ENCODE data around the gene SMAGP.

Gene SMAGP

GRCh38 chr12:51254536-51254935, 15.7 kb downstream of the SMAGP start:
- in situ Hi-C loops (cut with MboI; ENCODE audit: low pct_unique_long_range_greater_than_20kb, low sequenced_read_pairs, unreplicated experiment): no loop called here
- no peak for DNase-seq (ENCODE audit: low spot score)
- TF ChIP-seq, protein P1, sequence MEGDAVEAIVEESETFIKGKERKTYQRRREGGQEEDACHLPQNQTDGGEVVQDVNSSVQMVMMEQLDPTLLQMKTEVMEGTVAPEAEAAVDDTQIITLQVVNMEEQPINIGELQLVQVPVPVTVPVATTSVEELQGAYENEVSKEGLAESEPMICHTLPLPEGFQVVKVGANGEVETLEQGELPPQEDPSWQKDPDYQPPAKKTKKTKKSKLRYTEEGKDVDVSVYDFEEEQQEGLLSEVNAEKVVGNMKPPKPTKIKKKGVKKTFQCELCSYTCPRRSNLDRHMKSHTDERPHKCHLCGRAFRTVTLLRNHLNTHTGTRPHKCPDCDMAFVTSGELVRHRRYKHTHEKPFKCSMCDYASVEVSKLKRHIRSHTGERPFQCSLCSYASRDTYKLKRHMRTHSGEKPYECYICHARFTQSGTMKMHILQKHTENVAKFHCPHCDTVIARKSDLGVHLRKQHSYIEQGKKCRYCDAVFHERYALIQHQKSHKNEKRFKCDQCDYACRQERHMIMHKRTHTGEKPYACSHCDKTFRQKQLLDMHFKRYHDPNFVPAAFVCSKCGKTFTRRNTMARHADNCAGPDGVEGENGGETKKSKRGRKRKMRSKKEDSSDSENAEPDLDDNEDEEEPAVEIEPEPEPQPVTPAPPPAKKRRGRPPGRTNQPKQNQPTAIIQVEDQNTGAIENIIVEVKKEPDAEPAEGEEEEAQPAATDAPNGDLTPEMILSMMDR (IDR thresholded peaks at IDR 0.05; ENCODE audit: extremely low read depth, insufficient read depth, missing control alignments): no peak

DNA sequence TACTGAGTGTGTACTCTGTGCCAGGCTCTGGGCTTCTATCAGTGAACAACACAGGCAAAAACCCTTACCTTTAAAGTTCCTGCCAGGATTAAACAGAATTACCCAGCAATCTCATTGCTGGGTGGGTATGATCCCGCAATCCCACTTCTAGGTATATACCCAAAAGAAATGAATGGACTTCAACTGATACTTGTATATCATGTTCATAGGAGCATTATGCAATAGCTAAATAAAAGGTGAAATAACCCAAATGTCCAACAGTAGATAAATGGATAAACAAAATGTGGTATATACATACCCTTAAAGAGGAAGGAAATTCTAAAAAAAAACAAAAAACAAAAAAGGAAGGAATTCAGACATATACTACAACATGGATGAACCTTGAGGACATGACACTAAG, 16.9 kb downstream of the SMAGP start:
- no peak for DNase-seq (ENCODE audit: low spot score)
- in situ Hi-C loops (cut with MboI; ENCODE audit: low pct_unique_long_range_greater_than_20kb, low sequenced_read_pairs, unreplicated experiment): no loop called here
- TF ChIP-seq, protein P1 (IDR thresholded peaks at IDR 0.05; ENCODE audit: extremely low read depth, insufficient read depth, missing control alignments): no peak

DNA sequence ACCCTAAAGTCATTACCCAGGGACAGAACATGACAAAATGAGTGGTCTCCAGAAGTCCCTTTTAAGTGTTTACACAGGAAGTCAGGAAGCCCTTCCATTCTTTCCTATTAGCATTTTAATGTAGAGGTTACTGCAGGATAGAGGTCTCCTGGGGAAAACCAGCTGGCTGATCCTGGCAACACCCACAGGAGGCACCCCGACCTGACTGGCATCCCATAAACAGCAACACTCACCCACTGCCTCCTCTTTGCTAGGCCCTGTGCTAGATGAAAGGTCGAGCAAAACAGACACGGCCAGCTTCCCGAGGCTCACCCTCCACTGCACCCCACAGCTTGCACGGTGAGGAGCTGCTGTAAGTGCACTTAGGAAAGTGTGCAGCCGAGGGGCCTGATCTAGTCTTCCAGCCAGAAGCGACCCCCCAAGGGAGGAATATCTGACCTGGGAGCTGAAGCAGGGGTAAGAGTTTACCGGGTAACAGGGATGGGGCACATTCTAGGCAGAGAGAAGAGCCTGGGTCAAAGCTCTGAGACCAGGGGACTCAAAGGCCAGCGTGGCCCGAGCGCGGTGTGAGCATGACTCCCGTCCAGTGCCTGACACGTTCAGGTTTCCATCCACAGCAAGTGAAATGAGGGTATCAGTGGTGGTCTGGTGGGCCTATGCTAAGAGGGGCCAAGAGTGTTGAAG, 22.6 kb downstream of the SMAGP start:
- TF ChIP-seq, protein P1 (IDR thresholded peaks at IDR 0.05; ENCODE audit: extremely low read depth, insufficient read depth, missing control alignments): no peak
- DNase-seq (ENCODE audit: low spot score): no peak
- in situ Hi-C loops (cut with MboI; ENCODE audit: low pct_unique_long_range_greater_than_20kb, low sequenced_read_pairs, unreplicated experiment): no loop called here

- TF ChIP-seq, protein P1 (IDR thresholded peaks at IDR 0.05; ENCODE audit: extremely low read depth, insufficient read depth, missing control alignments): peak; percentile 30
- in situ Hi-C loops (cut with MboI; ENCODE audit: low pct_unique_long_range_greater_than_20kb, low sequenced_read_pairs, unreplicated experiment): no loop called here
- DNase-seq (ENCODE audit: low spot score): no peak
Observed at GRCh38 chr12:51246254-51246853, 23.9 kb downstream of the SMAGP start.

DNA sequence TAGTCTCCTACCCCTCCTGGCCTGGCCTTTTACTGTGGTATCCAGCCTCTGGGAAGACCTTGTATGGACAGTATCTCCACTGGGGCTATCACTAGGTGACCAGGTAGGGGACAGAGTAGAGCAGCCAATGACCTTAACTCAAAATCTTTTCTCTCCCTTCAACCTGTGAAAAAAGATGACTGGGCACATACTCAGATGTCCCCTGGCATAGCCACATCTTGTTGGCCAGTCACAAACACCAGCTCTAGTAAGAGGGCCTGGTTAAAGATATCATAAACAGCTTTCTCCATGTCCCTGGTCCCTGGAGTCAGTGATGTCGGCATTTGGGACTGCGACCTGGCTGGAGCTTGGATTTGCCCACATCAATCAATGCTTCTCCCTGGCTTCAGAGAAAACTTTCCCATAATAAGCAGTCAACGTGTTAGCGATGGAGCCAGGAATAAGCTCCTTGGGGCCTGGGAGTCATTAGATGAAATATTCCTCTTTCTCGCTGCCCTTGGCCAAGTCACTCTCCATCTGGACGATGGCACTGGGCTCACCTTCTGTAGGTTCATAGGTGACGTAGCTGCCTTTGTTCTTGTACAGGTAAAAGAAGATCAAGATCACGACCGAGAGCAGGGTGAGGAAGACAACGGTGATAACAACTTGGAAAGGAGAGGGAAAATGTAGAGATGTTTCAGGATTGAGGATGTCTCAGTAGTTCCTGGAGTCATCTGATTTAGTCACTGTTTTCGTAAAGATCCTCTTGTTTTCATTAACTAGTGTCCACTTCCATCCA, 24.6 kb downstream of the SMAGP start:
- DNase-seq (ENCODE audit: low spot score): no peak
- TF ChIP-seq, protein P1 (IDR thresholded peaks at IDR 0.05; ENCODE audit: extremely low read depth, insufficient read depth, missing control alignments): no peak
- in situ Hi-C loops (cut with MboI; ENCODE audit: low pct_unique_long_range_greater_than_20kb, low sequenced_read_pairs, unreplicated experiment): no loop called here

GRCh38 chr12:51244269-51244668, 25.9 kb downstream of the SMAGP start:
- TF ChIP-seq, protein P1 (IDR thresholded peaks at IDR 0.05; ENCODE audit: extremely low read depth, insufficient read depth, missing control alignments): no peak
- in situ Hi-C loops (cut with MboI; ENCODE audit: low pct_unique_long_range_greater_than_20kb, low sequenced_read_pairs, unreplicated experiment): no loop called here
- no peak for DNase-seq (ENCODE audit: low spot score)
